ENCODE results near the gene DERA.

The DERA gene

DNA sequence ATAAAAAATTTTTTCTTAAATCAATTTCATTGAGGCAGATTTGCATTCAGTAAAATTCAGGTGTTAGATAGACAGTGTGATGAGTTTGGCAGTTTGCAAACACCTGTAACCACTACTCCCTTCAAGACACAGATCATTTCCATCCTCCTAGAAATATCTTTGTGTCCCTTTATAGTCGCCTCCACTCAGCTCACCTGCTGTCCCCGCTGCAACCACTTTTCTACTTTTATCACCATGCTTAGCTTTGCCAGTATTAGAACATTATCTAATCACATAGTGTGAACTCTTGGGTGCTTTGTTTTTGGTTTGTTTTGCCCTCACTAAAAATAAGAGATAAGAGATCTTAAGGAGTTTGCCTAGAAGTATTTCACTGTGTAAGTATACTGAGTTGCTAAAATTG lies 73.8 kb downstream of the DERA start:
- DNase-seq = no peak
- 0 out of 2 replicates have a peak, but pooled peaks cover 2% of the 10 kb centered on the region for H3K36me3 ChIP-seq
- TF ChIP-seq, protein P1, sequence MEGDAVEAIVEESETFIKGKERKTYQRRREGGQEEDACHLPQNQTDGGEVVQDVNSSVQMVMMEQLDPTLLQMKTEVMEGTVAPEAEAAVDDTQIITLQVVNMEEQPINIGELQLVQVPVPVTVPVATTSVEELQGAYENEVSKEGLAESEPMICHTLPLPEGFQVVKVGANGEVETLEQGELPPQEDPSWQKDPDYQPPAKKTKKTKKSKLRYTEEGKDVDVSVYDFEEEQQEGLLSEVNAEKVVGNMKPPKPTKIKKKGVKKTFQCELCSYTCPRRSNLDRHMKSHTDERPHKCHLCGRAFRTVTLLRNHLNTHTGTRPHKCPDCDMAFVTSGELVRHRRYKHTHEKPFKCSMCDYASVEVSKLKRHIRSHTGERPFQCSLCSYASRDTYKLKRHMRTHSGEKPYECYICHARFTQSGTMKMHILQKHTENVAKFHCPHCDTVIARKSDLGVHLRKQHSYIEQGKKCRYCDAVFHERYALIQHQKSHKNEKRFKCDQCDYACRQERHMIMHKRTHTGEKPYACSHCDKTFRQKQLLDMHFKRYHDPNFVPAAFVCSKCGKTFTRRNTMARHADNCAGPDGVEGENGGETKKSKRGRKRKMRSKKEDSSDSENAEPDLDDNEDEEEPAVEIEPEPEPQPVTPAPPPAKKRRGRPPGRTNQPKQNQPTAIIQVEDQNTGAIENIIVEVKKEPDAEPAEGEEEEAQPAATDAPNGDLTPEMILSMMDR (IDR thresholded peaks at IDR 0.05; ENCODE audit: low read depth, low read length) = no peak

DNA sequence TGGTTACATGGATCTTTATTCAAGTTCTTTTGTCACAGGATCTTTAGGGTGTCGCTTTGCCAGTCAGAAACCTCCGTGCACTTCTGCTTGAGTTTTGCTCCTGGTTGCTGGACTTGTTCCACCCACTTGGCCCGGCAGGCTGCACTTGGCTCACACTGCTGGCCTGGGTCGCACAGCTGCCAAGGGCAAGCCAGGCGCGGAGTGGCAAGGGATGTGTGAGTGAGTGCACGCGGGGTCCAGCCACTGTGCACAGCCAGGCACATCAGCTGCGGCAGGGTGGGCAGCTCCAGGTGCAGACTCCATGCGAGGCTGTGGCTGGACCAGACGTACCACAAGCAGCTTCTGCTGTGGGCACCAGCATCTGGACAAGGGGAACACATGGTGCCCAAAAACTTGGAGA lies 76.6 kb downstream of the DERA start:
- Histone ChIP-seq H3K27me3 (no peaks in the 10 kb centered on the region), H3K4me1 (no peaks in the 10 kb centered on the region), H3K4me3 (ENCODE audit: low read depth, low read length) (no peak overlapping the region), H3K9me3 (no peaks in the 10 kb centered on the region), H3K36me3 (0 out of 2 replicates have a peak, but pooled peaks cover 2% of the 10 kb centered on the region)
- no peak for DNase-seq
- TF ChIP-seq, protein P1 (IDR thresholded peaks at IDR 0.05; ENCODE audit: low read depth, low read length) = no peak

More for the DNA sequence above, 73.8 kb downstream of the DERA start:
- Histone ChIP-seq H3K4me3 (ENCODE audit: low read depth, low read length) (no peak overlapping the region), H3K9me3 (no peaks in the 10 kb centered on the region), H3K4me1 (no peaks in the 10 kb centered on the region), H3K27me3 (no peaks in the 10 kb centered on the region)

DNA sequence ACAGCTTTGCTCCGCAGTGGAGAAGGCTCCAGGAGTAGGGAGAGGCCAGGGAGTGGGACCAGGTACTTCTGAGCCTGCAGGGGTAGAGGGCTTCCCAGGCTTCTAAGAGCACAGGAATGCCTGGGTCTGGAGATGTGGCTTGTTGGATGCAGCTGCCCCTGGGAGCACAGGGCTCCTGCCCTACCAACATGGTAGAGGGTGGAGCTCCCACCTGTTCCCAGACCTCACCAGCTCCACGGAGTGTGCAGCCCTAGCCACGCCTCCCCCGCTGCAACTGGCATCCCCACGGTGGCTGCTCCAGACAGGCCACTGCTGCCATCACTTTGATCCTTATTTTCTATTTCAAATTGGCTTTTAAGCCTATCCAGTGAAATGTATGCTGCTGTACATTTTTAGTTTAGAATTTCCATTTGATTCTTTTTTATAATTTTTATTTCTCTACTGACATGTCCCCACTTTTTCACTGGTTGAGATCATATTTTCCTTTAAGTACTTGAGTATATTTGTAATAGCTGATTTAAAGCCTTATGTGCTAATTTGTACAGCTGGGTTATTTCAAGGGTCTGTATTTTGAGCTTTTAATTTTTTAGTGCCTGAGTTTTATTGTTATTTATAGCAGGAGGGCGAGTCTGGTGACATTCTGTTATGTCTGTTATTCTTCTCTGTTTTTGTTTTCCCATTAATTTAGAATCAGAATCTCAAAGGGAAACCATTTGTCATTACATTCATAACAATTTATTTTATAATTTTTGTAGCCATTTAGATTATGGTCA lies 78.0 kb downstream of the DERA start:
- TF ChIP-seq, protein P1 (IDR thresholded peaks at IDR 0.05; ENCODE audit: low read depth, low read length) = no peak
- Histone ChIP-seq H3K4me3 (ENCODE audit: low read depth, low read length) (no peak overlapping the region), H3K36me3 (no peaks in the 10 kb centered on the region), H3K4me1 (no peaks in the 10 kb centered on the region), H3K27me3 (no peaks in the 10 kb centered on the region), H3K9me3 (no peaks in the 10 kb centered on the region)
- DNase-seq = no peak

DNA sequence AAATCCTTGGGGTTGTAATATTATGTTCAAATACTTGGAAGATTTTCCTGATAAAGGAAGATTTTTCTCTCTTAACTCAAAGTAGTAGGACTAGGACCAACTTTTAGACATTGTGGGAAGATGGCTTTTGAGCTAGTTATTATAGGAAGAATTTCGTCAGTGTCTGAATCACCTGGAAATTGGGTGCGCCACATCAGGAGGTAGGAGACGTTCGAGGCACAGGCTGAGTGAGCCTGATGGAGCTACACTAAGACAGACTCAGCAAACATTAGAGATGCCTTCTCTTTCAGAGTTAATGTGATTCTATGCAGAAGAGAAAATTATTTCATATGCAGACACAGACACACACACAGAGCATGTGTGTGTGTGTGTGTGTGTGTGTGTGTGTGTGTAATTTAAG lies 84.7 kb downstream of the DERA start:
- H3K27me3 ChIP-seq = no peaks in the 10 kb centered on the region
- no peaks in the 10 kb centered on the region for H3K36me3 ChIP-seq
- no peaks in the 10 kb centered on the region for H3K9me3 ChIP-seq
- TF ChIP-seq, protein P1 (IDR thresholded peaks at IDR 0.05; ENCODE audit: low read depth, low read length) = no peak
- no peaks in the 10 kb centered on the region for H3K4me1 ChIP-seq
- no peak overlapping the region for H3K4me3 ChIP-seq (ENCODE audit: low read depth, low read length)
- no peak for DNase-seq

DNA sequence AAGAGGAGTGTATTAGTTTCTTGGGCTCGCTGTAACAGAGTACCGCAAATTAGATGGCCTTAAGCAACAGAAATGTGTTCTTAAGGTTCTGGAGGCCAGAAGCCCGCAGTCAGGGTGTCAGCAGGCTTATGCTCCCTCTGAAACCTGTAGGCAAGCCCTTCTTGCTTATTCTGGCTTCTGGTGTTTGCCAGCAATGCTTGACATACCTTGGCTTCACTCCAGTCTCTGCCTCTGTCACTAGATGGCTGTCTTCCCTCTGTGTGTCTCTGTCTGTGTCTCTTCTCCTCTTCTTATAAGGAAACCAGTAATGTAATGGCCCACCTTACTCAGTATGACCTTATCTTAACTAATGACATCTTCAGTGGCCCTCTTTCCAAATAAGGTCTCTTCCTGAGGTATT lies 85.1 kb downstream of the DERA start:
- Histone ChIP-seq H3K4me1 (no peaks in the 10 kb centered on the region), H3K9me3 (no peaks in the 10 kb centered on the region), H3K4me3 (ENCODE audit: low read depth, low read length) (no peak overlapping the region), H3K27me3 (no peaks in the 10 kb centered on the region), H3K36me3 (no peaks in the 10 kb centered on the region)
- TF ChIP-seq, protein P1 (IDR thresholded peaks at IDR 0.05; ENCODE audit: low read depth, low read length) = peak; percentile 27
- DNase-seq = peak; percentile 25

DNA sequence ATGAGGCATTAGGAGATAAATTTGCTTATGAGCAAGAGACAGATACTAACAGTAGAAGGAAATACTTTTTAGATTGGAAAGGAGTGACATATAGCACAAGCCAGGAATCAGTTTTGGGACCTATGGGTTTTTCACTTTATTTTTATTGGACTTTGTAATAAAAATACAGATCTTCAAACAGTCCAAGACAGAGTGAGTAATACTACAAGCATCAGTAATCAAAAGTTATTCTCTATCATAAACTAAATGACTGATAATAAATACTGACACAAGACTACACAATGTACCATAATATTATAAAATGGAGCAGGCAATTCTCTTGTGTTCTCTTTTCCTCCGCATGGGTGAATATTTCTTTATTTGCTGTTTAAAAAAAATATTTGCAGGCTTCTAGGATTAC lies 85.8 kb downstream of the DERA start:
- Histone ChIP-seq H3K4me3 (ENCODE audit: low read depth, low read length) (no peak overlapping the region), H3K4me1 (no peaks in the 10 kb centered on the region), H3K36me3 (no peaks in the 10 kb centered on the region), H3K9me3 (no peaks in the 10 kb centered on the region), H3K27me3 (no peaks in the 10 kb centered on the region)
- TF ChIP-seq, protein P1 (IDR thresholded peaks at IDR 0.05; ENCODE audit: low read depth, low read length) = no peak
- DNase-seq = no peak

Data from BE2C (cell line).